NOMO-1 (cell line): ENCODE data around the gene STARD9.
"Not testable (repeated sequence)": the region's sequence is repeated elsewhere in the genome, so short reads cannot be mapped to it uniquely, and the experiment has no call there.

ENCODE experiments used
- DNase-seq, 2 experiments: peaks; one replicate each; lab custom pipeline; 2025; ENCODE audit not compliant: unreplicated experiment in 2 of 2; lab: John Stamatoyannopoulos, UW

Gene STARD9

GRCh38 chr15:42621996-42622925 lies 46.9 kb downstream of the STARD9 start:
- DNase-seq: no peak

- DNase-seq: no peak
These were observed 48.5 kb downstream of the STARD9 start for GRCh38 chr15:42623951-42624350.

DNA sequence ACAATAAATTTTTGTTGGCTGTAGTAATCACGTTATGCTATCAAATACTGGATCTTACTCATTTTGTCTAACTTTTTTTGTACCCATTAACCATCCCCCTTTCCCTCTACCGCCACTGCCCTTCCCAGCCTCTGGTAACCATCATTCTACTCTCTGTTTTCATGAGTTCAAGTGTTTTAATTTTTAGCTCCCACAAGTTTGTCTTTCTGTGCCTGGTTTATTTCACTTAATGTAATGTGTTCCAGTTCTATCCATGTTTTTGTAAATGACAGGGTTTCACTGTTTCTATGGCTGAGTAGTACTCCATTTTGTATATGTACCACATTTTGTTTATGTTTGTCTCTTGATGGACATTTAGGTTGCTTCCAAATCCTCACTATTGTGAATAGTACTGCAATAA lies 52.1 kb downstream of the STARD9 start:
- no peak for DNase-seq

- no peak for DNase-seq
These were observed 53.4 kb downstream of the STARD9 start for GRCh38 chr15:42628761-42629160.

- peak in 1 of 2 experiments; percentile 10 for DNase-seq
These were observed 56.8 kb downstream of the STARD9 start for GRCh38 chr15:42632105-42632675.

DNA sequence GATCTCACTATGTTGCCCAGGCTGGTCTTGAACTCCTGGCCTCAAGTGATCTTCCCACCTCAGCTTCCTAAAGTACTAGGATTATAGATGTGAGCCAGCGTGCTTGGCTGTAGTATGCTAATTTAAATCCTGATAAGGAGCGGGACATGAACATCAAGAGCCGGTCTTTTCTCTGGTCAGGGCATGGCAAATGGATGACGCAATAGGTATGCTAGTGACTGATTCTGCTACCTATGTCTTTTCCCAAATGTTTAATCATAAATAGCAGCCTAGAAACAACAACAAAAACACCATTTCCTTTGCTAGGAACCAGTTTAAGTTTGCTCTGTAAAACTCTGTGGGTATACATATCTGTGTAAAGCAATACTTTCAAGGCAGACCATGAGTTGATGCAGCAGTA lies 64.7 kb downstream of the STARD9 start:
- DNase-seq: no peak

DNA sequence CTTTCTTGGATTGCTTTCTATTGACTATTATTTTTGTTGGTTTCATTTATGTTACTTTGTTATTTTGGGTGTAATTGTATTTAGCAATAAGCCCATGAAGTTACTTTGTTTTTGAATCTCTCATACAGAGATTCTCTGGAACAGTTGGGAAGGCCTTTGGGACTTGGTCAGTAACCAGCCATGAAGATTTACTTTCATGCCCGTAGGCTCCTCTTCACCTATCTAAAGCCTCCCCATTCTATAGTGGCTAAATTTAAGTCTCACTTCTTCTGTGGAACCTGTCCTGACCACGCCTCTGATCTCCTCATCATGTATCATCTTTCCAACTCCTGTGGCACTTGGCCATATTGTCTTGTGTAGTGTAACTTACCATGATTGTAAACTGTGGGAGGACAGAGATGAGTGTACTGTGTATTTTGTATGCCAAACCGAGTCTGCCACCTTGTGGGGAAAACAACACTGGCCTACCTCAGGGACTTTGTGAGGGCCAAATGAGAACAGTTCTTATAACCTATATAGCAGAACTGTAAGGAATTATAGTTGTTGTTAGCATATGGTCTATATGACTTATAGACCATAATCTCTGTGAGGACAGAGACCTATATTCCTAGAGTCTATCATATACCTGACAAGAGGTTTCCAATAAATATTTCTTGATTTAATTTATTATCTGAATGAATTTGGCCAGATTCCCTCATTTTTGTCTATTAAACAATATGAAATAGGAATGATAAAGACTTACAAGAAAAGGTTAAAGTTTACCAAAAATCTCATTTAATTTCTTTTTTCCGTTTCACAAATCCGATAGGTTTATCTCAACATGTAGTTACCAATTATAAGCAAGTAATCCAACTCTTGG lies 75.0 kb downstream of the STARD9 start:
- DNase-seq: peak; percentile 19 to 74

DNA sequence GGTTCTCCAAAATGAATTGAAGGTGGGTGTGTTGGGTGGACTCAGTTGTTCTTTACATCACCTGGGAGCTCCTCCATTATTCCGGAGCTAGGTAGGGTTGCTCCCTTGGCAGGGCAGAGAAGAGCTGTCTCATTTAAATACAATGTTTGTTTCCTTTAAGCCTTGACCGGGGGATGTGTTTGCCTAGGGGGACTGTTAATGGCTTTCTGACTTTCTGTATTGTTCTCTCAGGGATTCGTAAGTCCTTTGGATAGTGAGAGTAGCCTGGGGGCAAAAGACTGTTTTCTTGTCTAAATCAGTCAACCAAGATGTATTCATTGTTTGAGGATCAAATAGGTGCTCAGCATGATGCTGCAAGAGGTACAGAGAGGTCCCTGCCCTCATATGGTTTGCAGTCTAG lies 90.4 kb downstream of the STARD9 start:
- DNase-seq: no peak

- DNase-seq: no peak
These were observed 92.4 kb downstream of the STARD9 start for GRCh38 chr15:42667855-42668254.

DNA sequence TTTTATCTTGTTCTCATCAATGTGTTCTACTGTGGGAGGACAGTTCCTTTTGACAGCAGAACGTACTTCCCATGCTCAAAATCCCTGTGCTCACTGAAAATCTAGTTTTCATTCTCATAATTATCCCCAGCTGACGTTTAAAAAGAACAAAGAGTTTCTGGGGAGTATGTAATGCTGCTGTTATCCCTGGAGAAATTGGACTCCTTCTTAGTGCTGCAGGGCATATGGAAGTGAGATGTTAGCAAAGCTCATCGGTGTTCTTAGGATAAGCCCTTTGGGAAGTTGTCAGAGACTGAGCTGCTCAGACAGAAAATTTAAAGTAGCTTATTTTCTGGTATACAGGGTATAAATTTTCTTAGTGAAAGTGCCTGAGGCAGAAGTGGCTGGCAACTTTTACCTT lies 95.0 kb downstream of the STARD9 start:
- DNase-seq: no peak

- DNase-seq: no peak
These were observed 97.0 kb downstream of the STARD9 start for GRCh38 chr15:42672444-42672843.

- no peak for DNase-seq
These were observed 99.1 kb downstream of the STARD9 start for GRCh38 chr15:42674472-42674871.

- no peak for DNase-seq
These were observed 99.6 kb downstream of the STARD9 start for GRCh38 chr15:42675021-42675420.

DNA sequence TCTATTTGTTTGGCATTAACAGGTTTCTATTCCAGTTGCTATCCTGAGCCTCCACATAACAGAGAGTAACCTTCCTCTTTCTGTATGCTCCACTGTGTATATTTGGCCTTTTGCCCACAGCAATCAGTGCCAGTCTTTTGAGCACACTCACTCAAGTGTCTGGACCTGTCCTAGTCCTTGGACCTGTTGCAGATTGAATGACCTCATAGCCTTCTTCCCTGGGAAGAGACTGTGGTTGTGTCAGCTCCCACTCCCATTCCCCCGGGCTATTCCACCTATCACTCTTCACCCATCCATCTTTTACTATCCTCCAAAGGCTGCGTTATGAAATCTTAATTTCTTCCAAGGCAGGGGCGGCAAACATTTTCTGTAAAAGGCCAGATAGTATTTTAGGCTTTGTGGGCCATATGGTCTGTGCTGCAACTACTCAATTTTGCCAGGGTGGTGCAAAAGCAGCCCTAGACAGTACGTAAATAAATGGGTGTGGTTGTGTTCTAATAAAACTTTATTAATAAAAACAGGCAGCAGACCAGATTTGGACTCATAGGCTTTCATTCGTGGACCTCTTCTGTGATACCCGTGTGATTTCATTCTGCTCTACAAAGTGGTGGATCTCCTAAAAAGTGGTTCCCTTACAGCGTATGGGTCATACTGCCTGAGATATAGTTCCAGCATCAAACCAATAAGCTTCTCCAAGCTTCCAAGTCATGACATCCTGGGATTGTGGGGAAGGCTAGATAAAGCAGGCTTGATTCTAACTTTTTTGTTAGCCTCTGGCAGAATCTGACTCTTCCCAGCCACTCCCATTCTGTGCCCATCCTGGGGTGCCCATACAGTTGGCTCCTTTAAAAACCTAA lies 104.1 kb downstream of the STARD9 start:
- peak in 1 of 2 experiments; percentile 5 for DNase-seq

GRCh38 chr15:42680142-42680482 lies 104.7 kb downstream of the STARD9 start:
- not testable (repeated sequence) for DNase-seq

- no peak for DNase-seq
These were observed 105.7 kb downstream of the STARD9 start for GRCh38 chr15:42681119-42681518.

DNA sequence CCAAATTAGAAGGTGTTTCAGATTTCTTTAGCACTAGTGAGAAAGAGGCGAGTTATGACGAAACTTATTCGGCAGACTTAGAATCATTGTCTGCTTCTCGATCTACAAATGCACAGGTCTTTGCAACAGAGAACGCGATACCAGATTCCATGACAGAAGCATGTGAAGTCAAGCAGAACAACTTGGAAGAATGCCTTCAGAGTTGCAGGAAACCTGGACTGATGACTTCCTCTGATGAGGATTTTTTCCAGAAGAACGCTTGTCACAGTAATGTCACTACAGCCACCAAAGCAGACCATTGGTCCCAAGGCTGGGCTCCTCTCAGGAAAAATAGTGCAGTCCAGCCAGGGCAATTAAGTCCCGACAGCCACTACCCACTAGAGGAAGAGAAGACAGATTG lies 110.9 kb downstream of the STARD9 start:
- DNase-seq: no peak

- DNase-seq: no peak
These were observed 112.3 kb downstream of the STARD9 start for GRCh38 chr15:42687740-42688139.

- DNase-seq: no peak
These were observed 112.9 kb downstream of the STARD9 start for GRCh38 chr15:42688301-42688700.

DNA sequence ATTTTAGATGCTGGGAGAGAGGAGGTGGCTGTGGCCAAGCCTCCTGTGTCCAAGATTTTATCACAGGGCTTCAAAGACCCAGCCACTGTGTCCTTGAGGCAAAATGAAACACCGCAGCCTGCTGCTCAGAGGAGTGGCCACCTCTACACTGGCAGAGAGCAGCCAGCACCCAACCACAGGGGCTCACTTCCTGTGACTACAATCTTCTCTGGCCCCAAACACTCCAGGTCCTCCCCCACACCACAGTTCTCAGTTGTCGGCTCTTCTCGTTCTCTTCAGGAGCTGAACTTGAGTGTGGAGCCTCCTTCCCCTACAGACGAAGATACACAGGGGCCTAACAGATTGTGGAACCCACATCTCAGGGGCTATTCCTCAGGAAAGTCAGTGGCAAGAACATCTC lies 115.9 kb downstream of the STARD9 start:
- no peak for DNase-seq
